SJCRH30 (cell line): ENCODE results near the gene TNFRSF11A. TPM values are rescaled to one million over a fixed set of nuclear protein-coding genes. Genes with fewer than 3 reads are reported as not detected.

Experiments
- DNase-seq, 2 experiments: peaks; one replicate each; pipeline ENCODE4 v3.0.0-alpha.2; 2015 to 2020
- H3K27ac ChIP-seq: fragments of 250-450 bp; sonication (Bioruptor Pico); 2 replicates; pipeline ENCODE4 v1.5.1; 2020; ENCODE audit warnings: mild to moderate bottlenecking, moderate library complexity
- H3K27me3 ChIP-seq: fragments of 250-450 bp; sonication (Bioruptor Pico); 2 replicates; pipeline ENCODE4 v1.5.1; 2020; ENCODE audit warnings: mild to moderate bottlenecking, moderate library complexity
- H3K36me3 ChIP-seq: fragments of 250-450 bp; sonication (Bioruptor Pico); 2 replicates; pipeline ENCODE4 v1.5.1; 2020; ENCODE audit warnings: mild to moderate bottlenecking, moderate library complexity
- H3K4me1 ChIP-seq: fragments of 250-450 bp; sonication (Bioruptor Pico); 2 replicates; pipeline ENCODE4 v1.5.1; 2020; ENCODE audit warnings: mild to moderate bottlenecking, moderate library complexity
- H3K4me3 ChIP-seq: fragments of 250-450 bp; sonication (Bioruptor Pico); 2 replicates; pipeline ENCODE4 v1.5.1; 2020; ENCODE audit warnings: mild to moderate bottlenecking, moderate library complexity
- H3K9me3 ChIP-seq: fragments of 250-450 bp; sonication (Bioruptor Pico); replicated peaks from 2 replicates; pipeline ENCODE4 v1.5.1; 2020; ENCODE audit warnings: mild to moderate bottlenecking, moderate library complexity
- total RNA-seq: library from RNA; depleted of rRNA; stranded (reverse); fragments of >200 nt; shearing (Covaris generic); gene quantifications from 2 replicates; pipeline ENCODE4 v1.2.3, GENCODE V29; 2014

Gene TNFRSF11A
- total RNA-seq, 1 experiment from 2014 or later, result 0.08 TPM

GRCh38 chr18:62331581-62332356, 6.7 kb downstream of the TNFRSF11A start:
- peak; percentile 12 to 36 for DNase-seq
- Histone ChIP-seq H3K4me3 (no peak overlapping the region), H3K4me1 (no peaks in the 10 kb centered on the region), H3K27me3 (no peaks in the 10 kb centered on the region), H3K9me3 (no peaks in the 10 kb centered on the region), H3K27ac (no peak overlapping the region), H3K36me3 (no peaks in the 10 kb centered on the region)

GRCh38 chr18:62332431-62332830, 7.3 kb downstream of the TNFRSF11A start:
- no peak overlapping the region for H3K27ac ChIP-seq
- H3K36me3 ChIP-seq, result no peaks in the 10 kb centered on the region
- no peaks in the 10 kb centered on the region for H3K4me1 ChIP-seq
- no peak for DNase-seq
- no peak overlapping the region for H3K4me3 ChIP-seq
- H3K27me3 ChIP-seq, result no peaks in the 10 kb centered on the region
- no peaks in the 10 kb centered on the region for H3K9me3 ChIP-seq

GRCh38 chr18:62332964-62333695, 8.0 kb downstream of the TNFRSF11A start:
- peak; percentile 11 to 42 for DNase-seq
- Histone ChIP-seq H3K27me3 (no peaks in the 10 kb centered on the region), H3K4me1 (no peaks in the 10 kb centered on the region), H3K9me3 (no peaks in the 10 kb centered on the region), H3K36me3 (no peaks in the 10 kb centered on the region), H3K27ac (no peak overlapping the region), H3K4me3 (no peak overlapping the region)

GRCh38 chr18:62334120-62334519, 9.0 kb downstream of the TNFRSF11A start:
- Histone ChIP-seq H3K36me3 (no peaks in the 10 kb centered on the region), H3K4me3 (no peak overlapping the region), H3K9me3 (no peaks in the 10 kb centered on the region), H3K27me3 (no peaks in the 10 kb centered on the region), H3K4me1 (no peaks in the 10 kb centered on the region), H3K27ac (no peak overlapping the region)
- DNase-seq, result no peak

- DNase-seq, result peak in 1 of 2 experiments; percentile 20
- H3K27me3 ChIP-seq, result no peaks in the 10 kb centered on the region
- H3K9me3 ChIP-seq, result no peaks in the 10 kb centered on the region
- H3K4me3 ChIP-seq, result no peak overlapping the region
- H3K4me1 ChIP-seq, result no peaks in the 10 kb centered on the region
- H3K36me3 ChIP-seq, result no peaks in the 10 kb centered on the region
- H3K27ac ChIP-seq, result no peak overlapping the region
These were observed 10.4 kb downstream of the TNFRSF11A start for GRCh38 chr18:62335494-62335893.

- no peak for DNase-seq
- no peaks in the 10 kb centered on the region for H3K4me1 ChIP-seq
- no peaks in the 10 kb centered on the region for H3K36me3 ChIP-seq
- no peak overlapping the region for H3K27ac ChIP-seq
- no peak overlapping the region for H3K4me3 ChIP-seq
- H3K9me3 ChIP-seq, result no peaks in the 10 kb centered on the region
- H3K27me3 ChIP-seq, result no peaks in the 10 kb centered on the region
These were observed 11.5 kb downstream of the TNFRSF11A start for GRCh38 chr18:62336618-62337017.

GRCh38 chr18:62337336-62337735, 12.2 kb downstream of the TNFRSF11A start:
- Histone ChIP-seq H3K4me3 (no peak overlapping the region), H3K36me3 (no peaks in the 10 kb centered on the region), H3K4me1 (no peaks in the 10 kb centered on the region), H3K9me3 (no peaks in the 10 kb centered on the region), H3K27me3 (no peaks in the 10 kb centered on the region), H3K27ac (no peak overlapping the region)
- DNase-seq, result no peak

- no peak for DNase-seq
- H3K27me3 ChIP-seq, result no peaks in the 10 kb centered on the region
- H3K9me3 ChIP-seq, result no peaks in the 10 kb centered on the region
- no peak overlapping the region for H3K27ac ChIP-seq
- H3K4me3 ChIP-seq, result no peak overlapping the region
- no peaks in the 10 kb centered on the region for H3K4me1 ChIP-seq
- H3K36me3 ChIP-seq, result no peaks in the 10 kb centered on the region
These were observed 13.5 kb downstream of the TNFRSF11A start for GRCh38 chr18:62338446-62339105.

GRCh38 chr18:62339106-62339988, 14.2 kb downstream of the TNFRSF11A start:
- no peaks in the 10 kb centered on the region for H3K36me3 ChIP-seq
- no peaks in the 10 kb centered on the region for H3K27me3 ChIP-seq
- no peak overlapping the region for H3K4me3 ChIP-seq
- no peaks in the 10 kb centered on the region for H3K4me1 ChIP-seq
- H3K9me3 ChIP-seq, result no peaks in the 10 kb centered on the region
- no peak for DNase-seq
- H3K27ac ChIP-seq, result no peak overlapping the region

GRCh38 chr18:62340996-62341395, 15.9 kb downstream of the TNFRSF11A start:
- H3K27me3 ChIP-seq, result no peaks in the 10 kb centered on the region
- no peaks in the 10 kb centered on the region for H3K36me3 ChIP-seq
- H3K27ac ChIP-seq, result no peak overlapping the region
- no peak overlapping the region for H3K4me3 ChIP-seq
- no peaks in the 10 kb centered on the region for H3K4me1 ChIP-seq
- H3K9me3 ChIP-seq, result no peaks in the 10 kb centered on the region
- DNase-seq, result no peak

GRCh38 chr18:62341473-62341872, 16.4 kb downstream of the TNFRSF11A start:
- Histone ChIP-seq H3K36me3 (no peaks in the 10 kb centered on the region), H3K4me3 (no peak overlapping the region), H3K27ac (no peak overlapping the region), H3K27me3 (no peaks in the 10 kb centered on the region), H3K4me1 (no peaks in the 10 kb centered on the region), H3K9me3 (no peaks in the 10 kb centered on the region)
- no peak for DNase-seq

- Histone ChIP-seq H3K9me3 (no peaks in the 10 kb centered on the region), H3K27me3 (no peaks in the 10 kb centered on the region), H3K4me3 (no peak overlapping the region), H3K36me3 (no peaks in the 10 kb centered on the region), H3K27ac (no peak overlapping the region), H3K4me1 (no peaks in the 10 kb centered on the region)
- no peak for DNase-seq
These were observed 17.8 kb downstream of the TNFRSF11A start for GRCh38 chr18:62342884-62343283.

GRCh38 chr18:62343316-62343715, 18.2 kb downstream of the TNFRSF11A start:
- DNase-seq, result no peak
- Histone ChIP-seq H3K9me3 (no peaks in the 10 kb centered on the region), H3K36me3 (no peaks in the 10 kb centered on the region), H3K4me3 (no peak overlapping the region), H3K27me3 (no peaks in the 10 kb centered on the region), H3K27ac (no peak overlapping the region), H3K4me1 (no peaks in the 10 kb centered on the region)

- H3K27me3 ChIP-seq, result no peaks in the 10 kb centered on the region
- no peaks in the 10 kb centered on the region for H3K36me3 ChIP-seq
- H3K9me3 ChIP-seq, result no peaks in the 10 kb centered on the region
- H3K27ac ChIP-seq, result no peak overlapping the region
- no peak overlapping the region for H3K4me3 ChIP-seq
- no peak for DNase-seq
- H3K4me1 ChIP-seq, result no peaks in the 10 kb centered on the region
These were observed 20.8 kb downstream of the TNFRSF11A start for GRCh38 chr18:62345909-62346308.
